Measurements from ENCODE around the gene MBP. TPM values are rescaled to one million over a fixed set of nuclear protein-coding genes. Genes with fewer than 3 reads are reported as not detected.

Gene MBP
- total and polyA plus RNA-seq, 2 experiments from 2014 or later: 18.4 to 22.9 TPM

DNA sequence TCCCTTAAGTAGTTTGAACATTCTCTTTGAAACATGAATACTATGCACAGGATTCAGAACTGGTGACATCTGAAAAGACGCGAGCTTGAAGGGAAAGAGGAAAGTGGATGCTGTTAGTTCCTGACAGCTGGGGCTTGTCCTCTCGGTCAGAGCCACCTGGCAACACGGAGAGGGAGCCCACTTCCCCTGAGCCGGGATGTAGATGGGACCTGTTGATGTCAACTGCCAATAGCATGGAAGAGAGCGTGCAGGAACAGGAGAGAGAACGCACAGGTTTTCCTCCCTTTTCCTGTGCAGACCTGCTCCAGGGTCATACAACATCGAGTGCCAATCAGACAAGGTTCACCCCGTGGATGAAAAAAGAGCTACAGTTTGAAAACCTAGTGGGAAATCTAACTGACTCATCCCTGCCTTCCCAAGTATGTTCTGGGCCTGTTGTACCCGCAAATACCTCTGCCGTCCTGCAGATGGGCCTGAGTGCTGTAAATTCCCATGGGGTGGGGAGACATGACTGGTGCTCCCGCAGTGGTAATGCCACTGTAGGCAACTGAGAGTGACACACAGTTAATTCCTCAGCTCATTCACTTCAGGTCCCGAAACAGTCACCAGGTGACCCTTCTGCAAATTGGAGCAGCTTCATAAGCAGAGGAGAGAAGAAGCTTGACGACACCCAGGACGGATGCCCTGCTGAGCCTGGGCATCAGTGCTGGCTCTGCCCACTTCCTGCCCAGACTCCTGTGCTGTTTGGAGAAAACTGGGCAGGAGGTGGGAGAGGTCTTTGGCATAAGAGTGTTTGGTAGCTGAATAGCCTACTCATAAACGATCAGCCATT lies 13.9 kb upstream of the MBP start:
- Histone ChIP-seq H3K4me3 (no peak overlapping the region), H3K27ac (ENCODE audit: low read depth) (no peak overlapping the region), H3K79me2 (replicated peaks; ENCODE audit: insufficient read depth) (no peaks in the 10 kb centered on the region), H3K9me2 (ENCODE audit: insufficient read depth) (no peaks in the 10 kb centered on the region), H2AFZ (no peak overlapping the region), H4K20me1 (replicated peaks; ENCODE audit: insufficient read depth) (no peaks in the 10 kb centered on the region), H3K4me1 (ENCODE audit: insufficient read depth) (no peaks in the 10 kb centered on the region), H3K4me2 (no peak overlapping the region), H3K36me3 (ENCODE audit: insufficient read depth) (no peaks in the 10 kb centered on the region), H3F3A (replicated peaks; ENCODE audit: low read depth) (no peaks in the 10 kb centered on the region), H3K27me3 (ENCODE audit: insufficient read depth) (no peaks in the 10 kb centered on the region)
- Mint-ChIP-seq H3K9me3 (peaks cover 45% of the 10 kb centered on the region), H3K4me1 (no peaks in the 10 kb centered on the region; the same call in 2 of the 3 replicates), H3K27ac (no peak overlapping the region), H3K4me3 (no peak overlapping the region), H3K36me3 (ENCODE audit: low read depth) (peaks cover 35% of the 10 kb centered on the region), H3K27me3 (ENCODE audit: insufficient read depth, low read depth, poor library complexity) (peaks cover 5% of the 10 kb centered on the region)
- TF ChIP-seq, protein P1, sequence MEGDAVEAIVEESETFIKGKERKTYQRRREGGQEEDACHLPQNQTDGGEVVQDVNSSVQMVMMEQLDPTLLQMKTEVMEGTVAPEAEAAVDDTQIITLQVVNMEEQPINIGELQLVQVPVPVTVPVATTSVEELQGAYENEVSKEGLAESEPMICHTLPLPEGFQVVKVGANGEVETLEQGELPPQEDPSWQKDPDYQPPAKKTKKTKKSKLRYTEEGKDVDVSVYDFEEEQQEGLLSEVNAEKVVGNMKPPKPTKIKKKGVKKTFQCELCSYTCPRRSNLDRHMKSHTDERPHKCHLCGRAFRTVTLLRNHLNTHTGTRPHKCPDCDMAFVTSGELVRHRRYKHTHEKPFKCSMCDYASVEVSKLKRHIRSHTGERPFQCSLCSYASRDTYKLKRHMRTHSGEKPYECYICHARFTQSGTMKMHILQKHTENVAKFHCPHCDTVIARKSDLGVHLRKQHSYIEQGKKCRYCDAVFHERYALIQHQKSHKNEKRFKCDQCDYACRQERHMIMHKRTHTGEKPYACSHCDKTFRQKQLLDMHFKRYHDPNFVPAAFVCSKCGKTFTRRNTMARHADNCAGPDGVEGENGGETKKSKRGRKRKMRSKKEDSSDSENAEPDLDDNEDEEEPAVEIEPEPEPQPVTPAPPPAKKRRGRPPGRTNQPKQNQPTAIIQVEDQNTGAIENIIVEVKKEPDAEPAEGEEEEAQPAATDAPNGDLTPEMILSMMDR (conservative IDR thresholded peaks at IDR 0.05; ENCODE audit: low read depth in 2 of 2): no peak
- TF ChIP-seq, protein P2, sequence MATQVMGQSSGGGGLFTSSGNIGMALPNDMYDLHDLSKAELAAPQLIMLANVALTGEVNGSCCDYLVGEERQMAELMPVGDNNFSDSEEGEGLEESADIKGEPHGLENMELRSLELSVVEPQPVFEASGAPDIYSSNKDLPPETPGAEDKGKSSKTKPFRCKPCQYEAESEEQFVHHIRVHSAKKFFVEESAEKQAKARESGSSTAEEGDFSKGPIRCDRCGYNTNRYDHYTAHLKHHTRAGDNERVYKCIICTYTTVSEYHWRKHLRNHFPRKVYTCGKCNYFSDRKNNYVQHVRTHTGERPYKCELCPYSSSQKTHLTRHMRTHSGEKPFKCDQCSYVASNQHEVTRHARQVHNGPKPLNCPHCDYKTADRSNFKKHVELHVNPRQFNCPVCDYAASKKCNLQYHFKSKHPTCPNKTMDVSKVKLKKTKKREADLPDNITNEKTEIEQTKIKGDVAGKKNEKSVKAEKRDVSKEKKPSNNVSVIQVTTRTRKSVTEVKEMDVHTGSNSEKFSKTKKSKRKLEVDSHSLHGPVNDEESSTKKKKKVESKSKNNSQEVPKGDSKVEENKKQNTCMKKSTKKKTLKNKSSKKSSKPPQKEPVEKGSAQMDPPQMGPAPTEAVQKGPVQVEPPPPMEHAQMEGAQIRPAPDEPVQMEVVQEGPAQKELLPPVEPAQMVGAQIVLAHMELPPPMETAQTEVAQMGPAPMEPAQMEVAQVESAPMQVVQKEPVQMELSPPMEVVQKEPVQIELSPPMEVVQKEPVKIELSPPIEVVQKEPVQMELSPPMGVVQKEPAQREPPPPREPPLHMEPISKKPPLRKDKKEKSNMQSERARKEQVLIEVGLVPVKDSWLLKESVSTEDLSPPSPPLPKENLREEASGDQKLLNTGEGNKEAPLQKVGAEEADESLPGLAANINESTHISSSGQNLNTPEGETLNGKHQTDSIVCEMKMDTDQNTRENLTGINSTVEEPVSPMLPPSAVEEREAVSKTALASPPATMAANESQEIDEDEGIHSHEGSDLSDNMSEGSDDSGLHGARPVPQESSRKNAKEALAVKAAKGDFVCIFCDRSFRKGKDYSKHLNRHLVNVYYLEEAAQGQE (IDR thresholded peaks at IDR 0.05; ENCODE audit: unreplicated experiment): no peak
- no peak for DNase-seq (ENCODE audit: low spot score)
- ATAC-seq: no peak

DNA sequence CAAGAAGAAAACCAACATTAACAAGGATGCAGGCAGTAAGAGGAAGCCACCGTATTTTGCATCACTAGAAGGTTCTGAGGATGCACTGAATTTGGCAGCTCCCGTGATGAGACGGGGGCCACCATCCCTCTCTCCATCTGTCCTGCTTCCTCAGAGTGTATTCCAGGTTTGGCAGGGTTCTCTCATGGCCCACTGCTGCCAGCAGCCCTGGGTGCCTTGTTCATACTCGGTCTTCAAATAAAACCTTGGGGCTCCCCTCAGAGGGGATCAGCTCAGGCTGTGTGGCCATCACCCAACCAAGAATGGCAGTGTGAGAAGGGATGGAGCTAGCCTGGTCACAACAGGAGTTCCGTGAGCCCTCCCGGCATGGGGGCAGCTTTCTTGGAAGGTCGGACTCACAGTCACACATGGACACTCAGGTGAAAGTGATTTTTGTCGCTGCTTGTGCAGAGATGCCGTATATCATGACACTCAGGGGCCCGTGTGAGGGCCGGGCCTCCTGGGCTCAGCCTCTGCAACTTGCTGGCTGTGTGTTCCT lies 12.8 kb upstream of the MBP start:
- H3K27me3 Mint-ChIP-seq (ENCODE audit: insufficient read depth, low read depth, poor library complexity): peaks cover 5% of the 10 kb centered on the region
- no peaks in the 10 kb centered on the region for H3K79me2 ChIP-seq (replicated peaks; ENCODE audit: insufficient read depth)
- H3K36me3 Mint-ChIP-seq (ENCODE audit: low read depth): peaks cover 39% of the 10 kb centered on the region
- no peaks in the 10 kb centered on the region for H3K9me2 ChIP-seq (ENCODE audit: insufficient read depth)
- H3K9me3 Mint-ChIP-seq: peaks cover 50% of the 10 kb centered on the region
- H3K27me3 ChIP-seq (ENCODE audit: insufficient read depth): no peaks in the 10 kb centered on the region
- H3K4me3 ChIP-seq: no peak overlapping the region
- no peaks in the 10 kb centered on the region for H3F3A ChIP-seq (replicated peaks; ENCODE audit: low read depth)
- no peak for TF ChIP-seq STAT1 (IDR thresholded peaks at IDR 0.05; ENCODE audit: unreplicated experiment)
- TF ChIP-seq NANOG (IDR thresholded peaks at IDR 0.05; ENCODE audit: borderline replicate concordance): no peak
- no peak for TF ChIP-seq POLR2AphosphoS5 (IDR thresholded peaks at IDR 0.05; ENCODE audit: low read depth)
- TF ChIP-seq EZH2 (IDR thresholded peaks at IDR 0.05; ENCODE audit: low read depth, unreplicated experiment): no peak
- TF ChIP-seq, protein P1 (conservative IDR thresholded peaks at IDR 0.05; ENCODE audit: low read depth in 2 of 2): no peak
- DNase-seq (ENCODE audit: low spot score) (no peak), ATAC-seq (no peak)
- H4K20me1 ChIP-seq (replicated peaks; ENCODE audit: insufficient read depth): no peaks in the 10 kb centered on the region
- H2AFZ ChIP-seq: no peak overlapping the region
- no peak overlapping the region for H3K4me2 ChIP-seq
- no peaks in the 10 kb centered on the region for H3K4me1 Mint-ChIP-seq
- H3K4me3 Mint-ChIP-seq: no peak overlapping the region
- H3K27ac Mint-ChIP-seq: no peak overlapping the region
- H3K4me1 ChIP-seq (ENCODE audit: insufficient read depth): no peaks in the 10 kb centered on the region
- H3K27ac ChIP-seq (ENCODE audit: low read depth): no peak overlapping the region
- H3K36me3 ChIP-seq (ENCODE audit: insufficient read depth): no peaks in the 10 kb centered on the region

Measured in GM23338 (cell line).